ENCODE measurements around the gene SKP1. TPM values are rescaled to one million over a fixed set of nuclear protein-coding genes. Genes with fewer than 3 reads are reported as not detected.
A peak's percentile ranks its signal among the peaks of the same experiment; 100 is the strongest.

Gene SKP1
- total and polyA plus RNA-seq, 9 of the 15 experiments (the other 6 are each of a cell fraction or from before 2014, with no cell fraction given) = 301 to 2,109 (median 639) TPM

- TF ChIP-seq ILK (tag; IDR thresholded peaks at IDR 0.05; ENCODE audit: borderline replicate concordance, low read depth) (no peak), EGR1 (conservative IDR thresholded peaks at IDR 0.05) (peak; percentile 83), ARID2 (IDR thresholded peaks at IDR 0.05) (no peak), UBTF (IDR thresholded peaks at IDR 0.05; ENCODE audit: borderline replicate concordance in 1 of 2, low read depth in 2 of 2, low read length in 2 of 2) (no peak), CHD1 (IDR thresholded peaks at IDR 0.05; ENCODE audit: low read length) (peak; percentile 60), NELFE (IDR thresholded peaks at IDR 0.05; ENCODE audit: insufficient read depth, insufficient read length) (no peak), L3MBTL2 (IDR thresholded peaks at IDR 0.05) (no peak), ARID3A (IDR thresholded peaks at IDR 0.05; ENCODE audit: borderline replicate concordance, low read depth, low read length) (no peak), ASH1L (IDR thresholded peaks at IDR 0.05; ENCODE audit: borderline replicate concordance, low read depth, partially characterized antibody) (no peak), PML (IDR thresholded peaks at IDR 0.05; ENCODE audit: low read length) (no peak), NCOA6 (IDR thresholded peaks at IDR 0.05) (no peak), ELF2 (CRISPR knock-in tag; IDR thresholded peaks at IDR 0.05) (no peak)
Measured at GRCh38 chr5:134175921-134176510, 734 bp downstream of the SKP1 start (continued).

Measured in K562 (cell line).